SW 1271 (cell line): ENCODE measurements around the gene PXK.

Experiments
- DNase-seq, 2 experiments: peaks; one replicate each; lab custom pipeline; 2025; lab: John Stamatoyannopoulos, UW

PXK gene

DNA sequence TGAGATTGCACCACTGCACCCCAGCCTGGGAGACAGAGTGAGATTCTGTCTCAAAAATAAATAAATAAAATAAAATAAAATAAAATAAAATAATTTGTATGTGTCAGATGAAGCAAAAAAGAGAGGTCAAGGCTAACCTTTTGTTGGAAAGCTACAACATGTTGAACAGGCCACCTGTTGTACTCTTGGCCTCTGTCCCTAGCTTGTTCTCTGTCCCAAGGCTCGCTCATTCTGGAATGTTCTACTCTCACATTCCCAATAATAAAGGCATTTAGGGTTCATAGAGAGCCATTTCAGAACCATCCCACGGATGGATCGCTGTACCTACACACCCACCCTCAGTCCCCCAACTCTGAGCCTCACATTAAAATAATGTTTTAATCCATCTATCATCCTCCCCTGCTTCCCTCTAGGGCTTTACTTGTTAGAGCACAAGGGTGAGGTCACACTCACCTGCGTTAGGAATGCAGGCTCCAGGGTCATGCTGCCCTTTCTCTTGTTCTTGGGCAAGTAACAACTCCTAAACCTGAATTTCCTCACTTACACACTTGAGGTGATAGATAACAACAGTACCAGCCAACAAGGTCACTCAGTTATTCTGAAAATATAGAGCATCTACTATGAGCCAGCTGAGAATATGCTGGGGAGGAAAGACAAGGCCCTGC, 134.3 kb downstream of the PXK start:
- DNase-seq = no peak

DNA sequence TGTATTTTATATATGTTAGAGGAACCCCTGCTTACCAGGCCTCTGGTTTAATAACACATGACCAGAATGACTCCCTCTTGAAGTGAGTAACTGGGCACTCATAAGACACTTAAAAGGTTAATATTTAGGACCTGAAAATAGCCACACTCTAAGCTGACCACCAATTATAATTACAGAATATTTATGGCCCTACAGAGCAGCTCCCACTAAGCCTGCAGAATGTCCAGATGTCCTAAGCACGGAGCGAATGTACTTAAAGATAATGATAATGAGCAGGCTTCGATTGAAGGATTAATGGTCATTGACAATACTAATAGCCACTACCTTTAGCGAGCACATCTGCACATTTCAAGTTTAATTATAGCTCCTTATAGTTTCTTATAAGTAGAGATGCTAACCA, 136.4 kb downstream of the PXK start:
- DNase-seq = no peak

DNA sequence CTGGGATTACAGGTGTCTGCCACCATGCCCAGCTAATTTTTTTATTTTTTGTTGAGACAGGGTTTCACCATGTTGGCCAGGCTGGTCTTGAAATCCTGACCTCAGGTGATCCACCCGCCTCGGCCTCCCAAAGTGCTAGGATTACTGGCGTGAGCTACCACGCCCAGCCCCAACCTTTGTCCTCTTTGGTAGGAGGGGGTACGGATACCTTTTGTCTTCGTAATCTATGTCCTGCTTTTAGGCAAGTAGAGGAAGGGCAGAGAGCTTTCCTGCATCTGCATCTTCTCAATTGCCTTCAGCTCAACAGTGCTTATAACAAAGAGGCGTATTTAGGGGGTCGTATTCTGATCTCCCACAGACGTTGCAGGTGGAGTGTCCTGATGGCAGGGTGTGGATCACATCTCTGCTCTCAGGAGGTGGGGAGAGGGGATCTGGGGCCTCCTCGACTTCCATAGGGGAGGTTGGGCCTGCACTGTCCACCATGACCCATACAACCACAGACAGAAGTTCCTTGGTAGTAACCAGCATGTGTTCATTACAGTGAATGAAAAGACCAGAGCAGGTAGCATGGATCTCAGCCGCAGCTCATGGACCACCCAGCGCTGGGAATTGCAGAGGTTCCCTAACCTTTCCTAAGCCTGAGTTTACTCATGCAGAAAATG, 137.8 kb downstream of the PXK start:
- no peak for DNase-seq

DNA sequence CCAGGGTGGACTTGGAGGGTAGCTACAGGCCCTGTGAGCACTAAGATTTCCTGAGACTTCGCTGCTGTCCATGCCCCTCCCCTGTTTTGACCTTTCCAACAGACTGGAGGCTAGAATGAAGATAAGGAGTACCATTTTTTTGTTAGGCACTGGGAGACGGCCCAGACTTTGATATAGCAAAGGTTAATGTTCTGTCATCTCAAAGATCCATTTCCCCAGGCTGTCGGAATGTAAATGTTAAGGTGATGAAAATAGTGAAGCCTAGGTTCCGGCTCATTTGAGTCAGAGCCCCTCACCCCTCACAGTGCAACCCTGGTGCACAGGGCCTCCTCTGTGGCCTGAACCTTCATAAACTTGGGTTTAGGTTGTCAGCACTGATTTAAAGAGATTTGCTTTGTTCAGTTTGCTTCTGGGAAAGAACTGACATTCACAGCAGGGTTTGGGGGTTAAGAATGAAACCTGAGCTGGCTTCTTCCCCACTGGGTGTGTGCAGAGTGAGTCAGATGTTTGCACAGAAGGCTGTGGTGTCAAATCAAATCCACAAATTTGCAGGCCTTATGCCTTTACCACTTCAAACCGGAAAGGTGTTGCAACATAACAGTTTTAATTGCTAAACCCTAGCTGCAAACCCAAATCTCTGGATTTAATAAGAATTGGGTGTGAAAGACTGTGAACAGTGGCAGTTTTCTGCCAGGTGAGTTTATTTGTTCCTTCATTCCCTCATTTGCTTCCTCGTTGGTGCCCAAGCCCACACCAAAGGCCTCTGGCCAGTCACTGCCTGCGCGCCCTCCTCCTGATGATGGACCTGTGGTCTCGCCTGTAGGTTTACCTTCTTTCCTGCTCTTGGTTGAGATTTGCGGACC, 138.6 kb downstream of the PXK start:
- peak; percentile 14 to 77 for DNase-seq

DNA sequence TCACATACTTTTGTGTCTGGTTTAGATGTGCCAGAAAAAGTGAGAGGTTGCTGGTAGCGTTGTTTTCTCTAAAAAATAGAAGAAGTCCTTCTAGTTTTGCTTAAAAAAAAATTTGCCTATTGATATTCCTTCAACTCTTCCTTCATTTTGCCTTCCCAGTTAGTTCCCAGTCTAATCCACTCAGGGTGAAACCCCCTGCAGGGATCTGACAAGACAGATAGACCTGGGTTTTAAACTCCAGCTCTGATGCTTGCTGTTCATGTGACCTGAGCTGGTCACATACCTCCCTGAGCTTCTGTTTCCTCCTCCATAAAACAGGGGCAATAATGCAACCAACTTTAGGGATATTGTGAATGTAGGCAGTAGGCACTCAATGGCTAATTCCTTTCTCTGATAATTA, 140.6 kb downstream of the PXK start:
- DNase-seq = no peak

DNA sequence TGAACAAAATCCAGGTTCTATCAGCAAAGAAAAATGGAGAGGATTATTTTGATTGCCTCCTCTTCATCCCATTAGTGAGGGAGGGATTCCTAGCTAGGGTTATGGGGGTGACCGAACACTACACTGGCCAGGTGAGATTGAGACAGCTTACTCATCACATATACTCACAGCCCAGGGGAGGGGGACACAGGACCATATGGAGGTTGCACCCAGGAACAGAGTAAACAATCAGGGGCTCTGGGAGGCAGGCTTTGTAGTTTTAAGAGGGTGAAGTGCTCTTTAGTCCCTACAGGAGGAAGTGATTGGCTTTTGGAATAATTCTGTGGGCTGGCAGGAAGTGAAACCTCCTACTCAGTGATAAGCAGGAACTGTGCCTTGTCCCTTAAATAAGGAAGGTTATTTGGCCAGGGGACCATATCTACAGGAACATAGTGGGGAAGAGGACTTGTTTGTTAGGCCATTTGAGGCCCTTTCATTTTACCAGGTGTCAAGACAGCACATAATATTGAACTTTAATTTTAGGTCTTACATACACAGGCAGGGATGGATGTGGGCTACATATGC, 141.7 kb downstream of the PXK start:
- no peak for DNase-seq

GRCh38 chr3:58474967-58475578, 142.4 kb downstream of the PXK start:
- DNase-seq = no peak
